Gastroesophageal sphincter (tissue), 4 donors: Measurements from ENCODE around the gene ZNF804B. TPM values are rescaled to one million over a fixed set of nuclear protein-coding genes. Genes with fewer than 3 reads are reported as not detected.

ENCODE experiments used
- ATAC-seq: fragments of 150-250 bp; one replicate; pipeline ENCODE4 v1.9.1; 2016; ENCODE audit warnings: mild to moderate bottlenecking, moderate library complexity
- H3K27ac ChIP-seq, 4 donors: fragments of 200-600 bp; sonication (generic) in 3 of 4; 1 replicate in 3 of 4; 2 replicates in 1 of 4; pipeline ENCODE4 v1.5.1; 2016 to 2019
- H3K27me3 ChIP-seq: fragments of 200-600 bp; sonication (generic); one replicate; pipeline ENCODE4 v1.5.1; 2019
- H3K36me3 ChIP-seq, 2 donors: fragments of 200-600 bp; sonication (generic); one replicate each; pipeline ENCODE4 v1.5.1; 2019; ENCODE audit warnings: control low read depth in 1 of 2
- H3K4me1 ChIP-seq, 3 donors: fragments of 200-600 bp; sonication (generic); 1 replicate in 2 of 3; 2 replicates in 1 of 3; pipeline ENCODE4 v1.5.1; 2016 to 2019; ENCODE audit warnings: control low read depth in 2 of 3
- H3K4me3 ChIP-seq, 2 donors: fragments of 200-600 bp; sonication (generic); one replicate each; pipeline ENCODE4 v1.5.1; 2019; ENCODE audit warnings: mild to moderate bottlenecking in 1 of 2, moderate library complexity in 1 of 2
- H3K9me3 ChIP-seq, 3 donors: fragments of 200-600 bp; sonication (generic); one replicate each; pipeline ENCODE4 v1.5.1; 2017 to 2019; ENCODE audit warnings: control low read depth in 2 of 3
- EP300 ChIP-seq: sonication (generic); formaldehyde crosslinking; IDR thresholded peaks from one replicate; pipeline ENCODE4 v1.6.1; 2017; ENCODE audit warnings: antibody characterized with exemption, mild to moderate bottlenecking
- POLR2A ChIP-seq, 2 donors: fragments of 450-650 bp; IDR thresholded peaks; one replicate each; pipeline ENCODE4 v1.6.1; 2017; ENCODE audit warnings: antibody characterized with exemption in 2 of 2, mild to moderate bottlenecking in 2 of 2, moderate library complexity in 1 of 2
- POLR2AphosphoS5 ChIP-seq: sonication (generic); formaldehyde crosslinking; IDR thresholded peaks from one replicate; pipeline ENCODE4 v1.6.1; 2017; ENCODE audit warnings: antibody characterized with exemption
- WGBS, 2 donors: methylation state at CpG; one replicate each; pipeline ENCODE4 v1.1.5; 2018; ENCODE audit warnings: low coverage in 1 of 2; 5-methylcytosine and 5-hydroxymethylcytosine counted together
- total RNA-seq, 4 donors: library from RNA; depleted of rRNA; stranded (reverse); fragments of >200 nt; gene quantifications; one replicate each; pipeline ENCODE4 v1.1.0, GENCODE V29; 2016
- TF ChIP-seq, protein P1 (sequence below), 4 experiments: fragments of 200-600 bp in 2 of 4; fragments of 450-650 bp in 2 of 4; sonication (generic) in 1 of 4; IDR thresholded peaks; one replicate each; pipeline ENCODE4 v1.5.1; 2017 to 2019; ENCODE audit warnings: antibody characterized with exemption in 4 of 4, mild to moderate bottlenecking in 2 of 4, moderate library complexity in 2 of 4

The ZNF804B gene
- total RNA-seq, 4 donors from 2014 or later, result 0.13 TPM; not detected in 3

DNA sequence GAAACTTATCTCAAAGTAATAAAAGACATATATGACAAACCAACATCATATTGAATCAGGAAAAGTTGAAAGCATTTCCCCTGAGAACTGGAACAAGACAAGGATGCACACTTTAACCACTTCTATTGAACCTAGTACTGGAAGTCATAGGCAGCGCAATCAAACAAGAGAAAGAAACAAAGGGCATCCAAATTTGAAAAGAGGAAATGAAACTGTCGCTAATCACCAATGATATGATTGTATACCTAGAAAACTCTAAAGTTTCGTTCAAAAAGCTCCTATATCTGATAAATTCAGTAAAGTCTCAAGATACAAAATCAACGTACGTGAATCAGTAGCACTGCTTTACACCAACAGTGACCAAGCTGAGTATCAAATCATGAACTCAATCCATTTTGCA, 173.8 kb downstream of the ZNF804B start:
- no peaks in the 10 kb centered on the region for H3K27me3 ChIP-seq
- no peak overlapping the region for H3K4me3 ChIP-seq
- no peaks in the 10 kb centered on the region for H3K9me3 ChIP-seq
- H3K27ac ChIP-seq, result no peak overlapping the region
- TF ChIP-seq, protein P1, sequence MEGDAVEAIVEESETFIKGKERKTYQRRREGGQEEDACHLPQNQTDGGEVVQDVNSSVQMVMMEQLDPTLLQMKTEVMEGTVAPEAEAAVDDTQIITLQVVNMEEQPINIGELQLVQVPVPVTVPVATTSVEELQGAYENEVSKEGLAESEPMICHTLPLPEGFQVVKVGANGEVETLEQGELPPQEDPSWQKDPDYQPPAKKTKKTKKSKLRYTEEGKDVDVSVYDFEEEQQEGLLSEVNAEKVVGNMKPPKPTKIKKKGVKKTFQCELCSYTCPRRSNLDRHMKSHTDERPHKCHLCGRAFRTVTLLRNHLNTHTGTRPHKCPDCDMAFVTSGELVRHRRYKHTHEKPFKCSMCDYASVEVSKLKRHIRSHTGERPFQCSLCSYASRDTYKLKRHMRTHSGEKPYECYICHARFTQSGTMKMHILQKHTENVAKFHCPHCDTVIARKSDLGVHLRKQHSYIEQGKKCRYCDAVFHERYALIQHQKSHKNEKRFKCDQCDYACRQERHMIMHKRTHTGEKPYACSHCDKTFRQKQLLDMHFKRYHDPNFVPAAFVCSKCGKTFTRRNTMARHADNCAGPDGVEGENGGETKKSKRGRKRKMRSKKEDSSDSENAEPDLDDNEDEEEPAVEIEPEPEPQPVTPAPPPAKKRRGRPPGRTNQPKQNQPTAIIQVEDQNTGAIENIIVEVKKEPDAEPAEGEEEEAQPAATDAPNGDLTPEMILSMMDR (IDR thresholded peaks at IDR 0.05), result no peak
- H3K36me3 ChIP-seq, result no peaks in the 10 kb centered on the region
- WGBS, 2 donors, result 90 to 93% methylated on average over 2 to 5 of the region's 5 CpGs
- H3K4me1 ChIP-seq, result peaks cover 0 to 9% (median 1%) of the 10 kb centered on the region in 3 donors
- no peak for ATAC-seq

DNA sequence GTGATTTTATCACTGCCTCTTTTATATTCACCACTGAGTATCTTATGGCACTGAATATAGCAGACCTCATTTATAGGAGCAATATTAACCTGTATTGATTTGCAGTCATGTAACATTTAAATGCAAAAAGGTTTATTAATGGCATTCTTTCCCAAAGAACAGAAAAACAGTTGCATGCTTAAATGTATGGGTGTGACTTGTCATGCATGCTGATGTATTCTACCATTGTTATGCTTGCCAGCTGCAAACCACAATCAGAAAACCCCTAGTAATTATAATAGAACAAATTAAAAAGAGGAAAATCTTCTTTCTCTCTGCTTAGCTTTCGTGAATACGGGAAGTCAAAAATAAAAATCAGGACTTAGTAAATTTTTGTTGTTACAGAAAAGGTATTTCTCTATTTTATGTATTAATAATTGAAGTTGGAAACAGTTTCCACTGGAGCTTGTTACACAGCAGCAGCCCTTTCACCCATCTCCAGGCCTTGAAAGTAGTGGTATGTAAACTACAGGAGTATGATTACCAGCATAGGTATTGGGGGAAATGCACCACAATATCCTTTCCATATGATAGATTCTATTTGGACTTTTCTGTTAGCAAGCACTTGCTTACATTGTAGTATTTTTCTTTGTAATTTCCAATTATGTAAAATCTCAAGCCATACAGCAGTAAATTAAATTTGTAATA, 183.5 kb downstream of the ZNF804B start:
- no peaks in the 10 kb centered on the region for H3K36me3 ChIP-seq
- H3K9me3 ChIP-seq, result no peaks in the 10 kb centered on the region
- 86 to 100% methylated on average over 2 of the region's 2 CpGs for WGBS, 2 donors
- no peak for ATAC-seq
- no peak for TF ChIP-seq POLR2A (IDR thresholded peaks at IDR 0.05)
- TF ChIP-seq POLR2AphosphoS5, result no peak
- TF ChIP-seq, protein P1 (IDR thresholded peaks at IDR 0.05), result no peak
- no peak for TF ChIP-seq EP300
- no peak overlapping the region for H3K4me3 ChIP-seq
- H3K27ac ChIP-seq, result no peak overlapping the region
- no peaks in the 10 kb centered on the region for H3K27me3 ChIP-seq
- H3K4me1 ChIP-seq, result no peaks in the 10 kb centered on the region

GRCh38 chr7:88951826-88952225, 192.3 kb downstream of the ZNF804B start:
- H3K27ac ChIP-seq, result no peak overlapping the region
- no peak for ATAC-seq
- no peak for TF ChIP-seq POLR2A (IDR thresholded peaks at IDR 0.05)
- TF ChIP-seq EP300, result no peak
- TF ChIP-seq POLR2AphosphoS5, result no peak
- TF ChIP-seq, protein P1 (IDR thresholded peaks at IDR 0.05), result no peak
- no peak overlapping the region for H3K4me3 ChIP-seq
- H3K4me1 ChIP-seq, result no peaks in the 10 kb centered on the region
- no peaks in the 10 kb centered on the region for H3K9me3 ChIP-seq
- WGBS, 2 donors, result 80 to 100% methylated on average over 1 of the region's 1 CpG
- H3K27me3 ChIP-seq, result no peaks in the 10 kb centered on the region
- H3K36me3 ChIP-seq, result no peaks in the 10 kb centered on the region

DNA sequence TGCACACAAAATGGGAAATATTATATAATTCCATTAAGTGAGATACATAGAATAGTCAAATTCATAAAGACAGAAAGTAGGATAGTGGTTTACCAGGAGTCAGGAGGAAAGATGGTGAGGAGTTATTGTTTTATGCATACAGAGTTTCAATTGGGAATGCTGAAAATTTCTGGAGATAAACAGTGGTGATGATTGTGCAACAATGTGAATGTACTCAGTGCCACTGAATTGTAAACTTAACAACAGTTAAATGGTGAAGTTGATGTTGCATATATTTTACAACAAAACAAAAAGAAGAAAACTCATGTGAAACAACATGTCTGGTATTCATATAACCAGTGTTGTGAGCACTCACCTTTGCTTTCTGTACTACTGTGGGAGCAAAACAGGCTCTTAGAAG, 204.9 kb downstream of the ZNF804B start:
- Histone ChIP-seq H3K27ac (no peak overlapping the region), H3K36me3 (no peaks in the 10 kb centered on the region), H3K27me3 (no peaks in the 10 kb centered on the region), H3K4me3 (no peak overlapping the region), H3K4me1 (no peaks in the 10 kb centered on the region), H3K9me3 (no peaks in the 10 kb centered on the region)
- TF ChIP-seq POLR2AphosphoS5 (no peak), POLR2A (IDR thresholded peaks at IDR 0.05) (no peak), EP300 (no peak)
- TF ChIP-seq, protein P1 (IDR thresholded peaks at IDR 0.05), result no peak
- ATAC-seq, result no peak

GRCh38 chr7:88965371-88965770, 205.9 kb downstream of the ZNF804B start:
- whole genome bisulfite sequencing, 2 donors, result 61 to 62% methylated on average over 4 of the region's 4 CpGs

More at GRCh38 chr7:88965371-88965770, 205.9 kb downstream of the ZNF804B start:
- Histone ChIP-seq H3K4me1 (no peaks in the 10 kb centered on the region), H3K27me3 (no peaks in the 10 kb centered on the region), H3K27ac (no peak overlapping the region), H3K9me3 (no peaks in the 10 kb centered on the region), H3K4me3 (no peak overlapping the region), H3K36me3 (no peaks in the 10 kb centered on the region)
- TF ChIP-seq EP300 (no peak), POLR2A (IDR thresholded peaks at IDR 0.05) (no peak), POLR2AphosphoS5 (no peak)
- TF ChIP-seq, protein P1 (IDR thresholded peaks at IDR 0.05), result no peak
- no peak for ATAC-seq
